Type B pancreatic cell (in vitro differentiated cells): ENCODE measurements around the gene PITX3. TPM values are rescaled to one million over a fixed set of nuclear protein-coding genes. Genes with fewer than 3 reads are reported as not detected.

Experiments
- DNase-seq: peaks from one replicate; pipeline ENCODE4 v3.0.0; 2021; ENCODE audit warnings: mixed read lengths; ENCODE audit not compliant: unreplicated experiment; ENCODE audit errors: extremely low spot score
- H3K27ac Mint-ChIP-seq: 2 replicates; pipeline ENCODE4 v1.8.0; 2021; ENCODE audit warnings: mild to moderate bottlenecking, mixed read lengths
- H3K27me3 Mint-ChIP-seq: 2 replicates; pipeline ENCODE4 v1.8.0; 2021; ENCODE audit warnings: mixed read lengths
- H3K36me3 Mint-ChIP-seq: 2 replicates; pipeline ENCODE4 v1.8.0; 2021; ENCODE audit warnings: mixed read lengths
- H3K4me1 Mint-ChIP-seq: one replicate; pipeline ENCODE4 v1.8.0; 2021; ENCODE audit warnings: mixed read lengths; ENCODE audit not compliant: unreplicated experiment
- H3K4me3 Mint-ChIP-seq: 2 replicates; pipeline ENCODE4 v1.8.0; 2021; ENCODE audit warnings: mild to moderate bottlenecking, mixed read lengths
- H3K9me3 Mint-ChIP-seq: 2 replicates; pipeline ENCODE4 v1.8.0; 2021; ENCODE audit warnings: mixed read lengths
- total RNA-seq: library from RNA; stranded (reverse); gene quantifications from 2 replicates; pipeline ENCODE4 v1.2.1, GENCODE V29; 2021; ENCODE audit warnings: low replicate concordance
- TF ChIP-seq, protein P1 (sequence below): fragments of 200-600 bp; sonication (generic); conservative IDR thresholded peaks from 2 replicates; pipeline ENCODE4 v1.5.0; 2021; ENCODE audit warnings: antibody characterized with exemption, mild to moderate bottlenecking

PITX3 gene
- total RNA-seq, 1 donor from 2014 or later: 0.34 TPM

DNA sequence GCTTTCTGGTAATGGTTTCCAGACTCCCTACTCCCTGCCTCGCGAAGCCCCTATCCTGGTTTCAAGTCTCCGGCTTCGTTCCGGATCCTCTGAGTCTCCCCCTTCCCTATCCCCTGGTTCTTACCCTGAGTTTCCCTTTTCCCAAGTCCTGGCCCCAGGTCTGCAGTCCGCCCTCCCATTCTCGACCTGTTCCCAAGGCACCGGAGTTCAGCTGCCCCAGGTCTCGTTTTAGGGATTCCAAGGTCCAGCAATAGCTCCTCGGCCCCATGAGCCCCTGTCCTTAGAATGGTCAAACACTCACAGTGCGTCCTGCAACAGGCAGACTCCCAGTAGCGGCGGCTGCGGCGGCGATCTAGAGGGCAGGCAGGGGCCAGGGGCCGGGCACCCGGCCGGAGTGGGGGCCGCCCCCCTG lies 274 bp downstream of the PITX3 start:
- TF ChIP-seq, protein P1, sequence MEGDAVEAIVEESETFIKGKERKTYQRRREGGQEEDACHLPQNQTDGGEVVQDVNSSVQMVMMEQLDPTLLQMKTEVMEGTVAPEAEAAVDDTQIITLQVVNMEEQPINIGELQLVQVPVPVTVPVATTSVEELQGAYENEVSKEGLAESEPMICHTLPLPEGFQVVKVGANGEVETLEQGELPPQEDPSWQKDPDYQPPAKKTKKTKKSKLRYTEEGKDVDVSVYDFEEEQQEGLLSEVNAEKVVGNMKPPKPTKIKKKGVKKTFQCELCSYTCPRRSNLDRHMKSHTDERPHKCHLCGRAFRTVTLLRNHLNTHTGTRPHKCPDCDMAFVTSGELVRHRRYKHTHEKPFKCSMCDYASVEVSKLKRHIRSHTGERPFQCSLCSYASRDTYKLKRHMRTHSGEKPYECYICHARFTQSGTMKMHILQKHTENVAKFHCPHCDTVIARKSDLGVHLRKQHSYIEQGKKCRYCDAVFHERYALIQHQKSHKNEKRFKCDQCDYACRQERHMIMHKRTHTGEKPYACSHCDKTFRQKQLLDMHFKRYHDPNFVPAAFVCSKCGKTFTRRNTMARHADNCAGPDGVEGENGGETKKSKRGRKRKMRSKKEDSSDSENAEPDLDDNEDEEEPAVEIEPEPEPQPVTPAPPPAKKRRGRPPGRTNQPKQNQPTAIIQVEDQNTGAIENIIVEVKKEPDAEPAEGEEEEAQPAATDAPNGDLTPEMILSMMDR: no peak
- Mint-ChIP-seq H3K27ac (no peak overlapping the region), H3K4me1 (peaks cover 6% of the 10 kb centered on the region), H3K36me3 (no peaks in the 10 kb centered on the region), H3K9me3 (no peaks in the 10 kb centered on the region), H3K27me3 (peaks cover 71% of the 10 kb centered on the region), H3K4me3 (peak overlapping the region; percentile 86)
- DNase-seq: no peak

- peak overlapping the region; percentile 86 for H3K4me3 Mint-ChIP-seq
- H3K27me3 Mint-ChIP-seq: peaks cover 75% of the 10 kb centered on the region
- H3K27ac Mint-ChIP-seq: no peak overlapping the region
- H3K9me3 Mint-ChIP-seq: no peaks in the 10 kb centered on the region
- TF ChIP-seq, protein P1: no peak
- H3K4me1 Mint-ChIP-seq: peaks cover 6% of the 10 kb centered on the region
- DNase-seq: no peak
- no peaks in the 10 kb centered on the region for H3K36me3 Mint-ChIP-seq
These were observed 763 bp downstream of the PITX3 start for GRCh38 chr10:102240467-102241031.

GRCh38 chr10:102237711-102238252 lies 3.5 kb downstream of the PITX3 start:
- H3K36me3 Mint-ChIP-seq: no peaks in the 10 kb centered on the region
- no peaks in the 10 kb centered on the region for H3K9me3 Mint-ChIP-seq
- peaks cover 90% of the 10 kb centered on the region for H3K27me3 Mint-ChIP-seq
- TF ChIP-seq, protein P1: no peak
- H3K27ac Mint-ChIP-seq: no peak overlapping the region
- no peaks in the 10 kb centered on the region for H3K4me1 Mint-ChIP-seq
- no peak overlapping the region for H3K4me3 Mint-ChIP-seq
- no peak for DNase-seq

DNA sequence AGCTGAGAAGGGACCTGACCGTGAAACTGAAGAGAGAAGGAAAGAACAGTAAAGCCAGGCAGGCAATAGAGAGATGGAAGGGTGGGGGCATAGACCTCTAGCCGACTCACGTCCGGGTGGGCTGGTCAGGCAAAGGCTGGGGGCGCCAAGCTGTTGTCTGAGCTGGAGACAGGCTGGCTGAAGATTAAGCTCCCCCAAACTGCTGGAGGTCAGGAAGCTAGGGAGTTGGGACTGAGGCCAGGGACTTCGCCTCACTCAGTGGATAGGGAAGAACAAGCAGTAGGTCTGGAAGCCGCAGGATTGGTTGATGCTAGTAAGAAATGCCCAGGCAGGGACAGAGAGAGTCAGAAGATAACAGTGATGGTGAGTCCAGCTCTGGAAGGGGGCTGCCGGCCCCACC lies 5.3 kb downstream of the PITX3 start:
- H3K27ac Mint-ChIP-seq: no peak overlapping the region
- H3K27me3 Mint-ChIP-seq: peaks cover 96% of the 10 kb centered on the region
- no peaks in the 10 kb centered on the region for H3K36me3 Mint-ChIP-seq
- DNase-seq: no peak
- no peak overlapping the region for H3K4me3 Mint-ChIP-seq
- no peaks in the 10 kb centered on the region for H3K9me3 Mint-ChIP-seq
- TF ChIP-seq, protein P1: no peak
- no peaks in the 10 kb centered on the region for H3K4me1 Mint-ChIP-seq

DNA sequence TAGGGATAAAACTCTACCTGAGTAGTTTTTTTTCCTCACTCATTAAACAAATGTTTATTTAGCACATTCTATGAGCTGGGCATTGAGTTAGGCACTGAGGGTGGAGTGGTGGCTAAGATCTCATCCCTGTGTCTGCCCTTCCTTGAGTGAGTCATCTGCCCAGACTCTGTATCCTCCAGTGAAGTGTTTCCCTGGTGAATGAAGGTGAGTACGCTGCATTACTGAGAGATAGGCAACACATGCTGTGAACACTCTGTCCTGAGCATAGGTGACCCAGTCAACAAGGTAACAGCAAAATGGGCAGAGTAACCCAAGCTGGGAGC lies 5.8 kb downstream of the PITX3 start:
- no peaks in the 10 kb centered on the region for H3K9me3 Mint-ChIP-seq
- H3K27me3 Mint-ChIP-seq: peaks cover 95% of the 10 kb centered on the region
- H3K4me3 Mint-ChIP-seq: no peak overlapping the region

More for the DNA sequence above, 5.8 kb downstream of the PITX3 start:
- no peak for DNase-seq
- H3K36me3 Mint-ChIP-seq: no peaks in the 10 kb centered on the region
- H3K27ac Mint-ChIP-seq: no peak overlapping the region
- TF ChIP-seq, protein P1: no peak
- H3K4me1 Mint-ChIP-seq: no peaks in the 10 kb centered on the region
